KBM-7 (cell line): ENCODE measurements around the gene HOXB3.

ENCODE experiments used
- DNase-seq: peaks from one replicate; pipeline ENCODE4 v3.0.0-alpha.2; 2015
- in situ Hi-C: fragments of 300-500 bp; cut with MboI; formaldehyde crosslinking; loops from 2 replicates; pipeline ENCODE4 v1.14.3; 2020; ENCODE audit warnings: low sequenced_read_pairs, low pct_unique_long_range_greater_than_20kb, mixed read lengths

Gene HOXB3

GRCh38 chr17:48589060-48589830, 796 bp downstream of the HOXB3 start:
- in situ Hi-C loops: no loop called here
- no peak for DNase-seq

- no peak for DNase-seq
- in situ Hi-C loops: no loop called here
Observed at GRCh38 chr17:48588528-48588927, 1.5 kb downstream of the HOXB3 start.

- in situ Hi-C loops: no loop called here
- no peak for DNase-seq
Observed at GRCh38 chr17:48588074-48588415, 2.0 kb downstream of the HOXB3 start.

- in situ Hi-C loops: no loop called here
Observed at GRCh38 chr17:48587276-48588073, 2.6 kb downstream of the HOXB3 start.

GRCh38 chr17:48586355-48587258, 3.4 kb downstream of the HOXB3 start:
- no peak for DNase-seq
- in situ Hi-C loops: no loop called here

More at GRCh38 chr17:48587276-48588073, 2.6 kb downstream of the HOXB3 start:
- peak; percentile 55 for DNase-seq

- in situ Hi-C loops: no loop called here
- no peak for DNase-seq
Observed at GRCh38 chr17:48584223-48584741, 5.8 kb downstream of the HOXB3 start.

GRCh38 chr17:48583708-48584222, 6.3 kb downstream of the HOXB3 start:
- in situ Hi-C loops: no loop called here

GRCh38 chr17:48582750-48583069, 7.3 kb downstream of the HOXB3 start:
- no peak for DNase-seq
- in situ Hi-C loops: no loop called here

More at GRCh38 chr17:48583708-48584222, 6.3 kb downstream of the HOXB3 start:
- DNase-seq: no peak

- DNase-seq: no peak
- in situ Hi-C loops: no loop called here
Observed at GRCh38 chr17:48579760-48580554, 10.1 kb downstream of the HOXB3 start.

GRCh38 chr17:48579471-48579759, 10.6 kb downstream of the HOXB3 start:
- DNase-seq: no peak

GRCh38 chr17:48578616-48579470, 11.2 kb downstream of the HOXB3 start:
- peak; percentile 49 for DNase-seq
- in situ Hi-C loops: no loop called here

More at GRCh38 chr17:48579471-48579759, 10.6 kb downstream of the HOXB3 start:
- in situ Hi-C loops: no loop called here

- peak; percentile 85 for DNase-seq
- in situ Hi-C loops: no loop called here
Observed at GRCh38 chr17:48577946-48578615, 12.0 kb downstream of the HOXB3 start, which contains the start of gene HOXB4. HOXB4 (minus strand) TSS chr17:48578350; CDS start chr17:48578319, 31 bp downstream.

GRCh38 chr17:48577330-48577945, 12.6 kb downstream of the HOXB3 start:
- peak; percentile 48 for DNase-seq
- in situ Hi-C loops: no loop called here

GRCh38 chr17:48576479-48577309, 13.3 kb downstream of the HOXB3 start:
- in situ Hi-C loops: no loop called here
- DNase-seq: peak; percentile 50

GRCh38 chr17:48575673-48576478, 14.2 kb downstream of the HOXB3 start:
- in situ Hi-C loops: no loop called here
- no peak for DNase-seq
